Esophagus mucosa (tissue), 1 donor: ENCODE measurements around the gene KLK1. TPM values are rescaled to one million over a fixed set of nuclear protein-coding genes. Genes with fewer than 3 reads are reported as not detected.

Experiments used
- ATAC-seq: fragments of 200-7000 bp; cut with Tn5 transposase; one replicate; pipeline ENCODE4 v1.9.1; 2020
- total RNA-seq: library from RNA; stranded (reverse); gene quantifications from one replicate; pipeline ENCODE4 v1.2.4, GENCODE V29; 2023
- donor health status: DM: yes; HTN: yes; CAD: no.

The KLK1 gene
- total RNA-seq, 1 donor from 2014 or later, result 1.3 TPM

GRCh38 chr19:50835785-50836542 lies 12.4 kb upstream of the KLK1 start:
- peak; percentile 90 for ATAC-seq

GRCh38 chr19:50835103-50835784 lies 11.7 kb upstream of the KLK1 start:
- ATAC-seq, result peak; percentile 7

GRCh38 chr19:50833802-50834167 lies 10.2 kb upstream of the KLK1 start:
- ATAC-seq, result no peak

- no peak for ATAC-seq
Measured at GRCh38 chr19:50833117-50833801, 9.7 kb upstream of the KLK1 start, which contains the start of gene KLK15. KLK15 (minus strand) TSS chr19:50833574; CDS start chr19:50831492, 2,082 bp downstream.

- ATAC-seq, result no peak
Measured at GRCh38 chr19:50832666-50833065, 9.1 kb upstream of the KLK1 start.

GRCh38 chr19:50831026-50831396 lies 7.4 kb upstream of the KLK1 start:
- no peak for ATAC-seq

- ATAC-seq, result no peak
Measured at GRCh38 chr19:50830266-50831025, 6.9 kb upstream of the KLK1 start.

GRCh38 chr19:50829801-50830200 lies 6.2 kb upstream of the KLK1 start:
- ATAC-seq, result no peak

GRCh38 chr19:50827476-50827875 lies 3.9 kb upstream of the KLK1 start:
- no peak for ATAC-seq

- ATAC-seq, result no peak
Measured at GRCh38 chr19:50826492-50827240, 3.1 kb upstream of the KLK1 start.

GRCh38 chr19:50822661-50823208 lies 852 bp downstream of the KLK1 start:
- no peak for ATAC-seq

- ATAC-seq, result no peak
Measured at GRCh38 chr19:50821622-50822021, 2.0 kb downstream of the KLK1 start.

- ATAC-seq, result no peak
Measured at GRCh38 chr19:50821248-50821612, 2.4 kb downstream of the KLK1 start.

- ATAC-seq, result peak; percentile 14
Measured at GRCh38 chr19:50820549-50821247, 2.9 kb downstream of the KLK1 start.

GRCh38 chr19:50820086-50820485 lies 3.5 kb downstream of the KLK1 start:
- peak; percentile 25 for ATAC-seq

- no peak for ATAC-seq
Measured at GRCh38 chr19:50819636-50820035, 4.0 kb downstream of the KLK1 start.

- ATAC-seq, result no peak
Measured at GRCh38 chr19:50818859-50819472, 4.6 kb downstream of the KLK1 start.

- peak; percentile 31 for ATAC-seq
Measured at GRCh38 chr19:50817941-50818858, 5.4 kb downstream of the KLK1 start.

- no peak for ATAC-seq
Measured at GRCh38 chr19:50815439-50815838, 8.1 kb downstream of the KLK1 start.

- no peak for ATAC-seq
Measured at GRCh38 chr19:50814883-50815282, 8.7 kb downstream of the KLK1 start.
